CD8-positive, alpha-beta memory T cell (primary cell): ENCODE measurements around the gene ASTL. TPM values are rescaled to one million over a fixed set of nuclear protein-coding genes. Genes with fewer than 3 reads are reported as not detected.

Experiments used
- CTCF ChIA-PET: fragments of 350-600 bp; sonication (Branson Sonifier 250); formaldehyde crosslinking; loops from one replicate; lab custom pipeline; 2021; ENCODE audit warnings: antibody characterized with exemption; lab: Charles Lee
- POLR2A ChIA-PET: fragments of 350-600 bp; sonication (Branson Sonifier 250); formaldehyde crosslinking; loops from one replicate; lab custom pipeline; 2021; ENCODE audit warnings: antibody characterized with exemption; lab: Charles Lee
- DNase-seq, 5 donors: peaks; one replicate each; pipeline versions ENCODE4 v3.0.0 to v3.0.0-alpha.2; 2020 to 2022; ENCODE audit warnings: mixed read lengths in 1 of 5
- H3K27ac ChIP-seq: one replicate; pipeline ENCODE4 v1.7.0; 2013; ENCODE audit warnings: low read depth, mild to moderate bottlenecking, low read length, moderate library complexity
- H3K27me3 ChIP-seq: 2 replicates; pipeline ENCODE4 v1.7.0; 2013; ENCODE audit warnings: low read length, mild to moderate bottlenecking; ENCODE audit not compliant: insufficient read depth, poor library complexity, severe bottlenecking
- H3K36me3 ChIP-seq: 2 replicates; pipeline ENCODE4 v1.7.0; 2013; ENCODE audit warnings: mild to moderate bottlenecking, low read length, moderate library complexity; ENCODE audit not compliant: insufficient read depth
- H3K4me1 ChIP-seq: 2 replicates; pipeline ENCODE4 v1.7.0; 2013; ENCODE audit warnings: mild to moderate bottlenecking, low read length, moderate library complexity; ENCODE audit not compliant: insufficient read depth
- H3K4me3 ChIP-seq: 2 replicates; pipeline ENCODE4 v1.7.0; 2013; ENCODE audit warnings: mild to moderate bottlenecking, low read length
- H3K9me3 ChIP-seq: 2 replicates; pipeline ENCODE4 v1.7.0; 2013; ENCODE audit warnings: mild to moderate bottlenecking, low read length
- H3K27ac Mint-ChIP-seq, 8 donors: one replicate each; pipeline ENCODE4 v1.8.0; 2020 to 2021; ENCODE audit warnings: mixed read lengths in 8 of 8, mild to moderate bottlenecking in 6 of 8, inconsistent platforms in 3 of 8, moderate library complexity in 3 of 8
- H3K27me3 Mint-ChIP-seq, 2 donors: one replicate each; pipeline ENCODE4 v1.8.0; 2020 to 2021; ENCODE audit warnings: mixed read lengths in 2 of 2, mild to moderate bottlenecking in 1 of 2, moderate library complexity in 1 of 2
- H3K36me3 Mint-ChIP-seq, 3 donors: one replicate each; pipeline ENCODE4 v1.8.0; 2020 to 2021; ENCODE audit warnings: mixed read lengths in 3 of 3, inconsistent platforms in 1 of 3, mild to moderate bottlenecking in 1 of 3
- H3K4me1 Mint-ChIP-seq, 3 donors: one replicate each; pipeline ENCODE4 v1.8.0; 2020 to 2021; ENCODE audit warnings: mixed read lengths in 3 of 3, inconsistent platforms in 1 of 3, mild to moderate bottlenecking in 1 of 3
- H3K4me3 Mint-ChIP-seq, 7 donors: one replicate each; pipeline ENCODE4 v1.8.0; 2020 to 2021; ENCODE audit warnings: mixed read lengths in 7 of 7, mild to moderate bottlenecking in 6 of 7, moderate library complexity in 4 of 7, inconsistent platforms in 2 of 7
- H3K9me3 Mint-ChIP-seq, 5 donors: one replicate each; pipeline ENCODE4 v1.8.0; 2020 to 2022; ENCODE audit warnings: mixed read lengths in 5 of 5, mild to moderate bottlenecking in 3 of 5, moderate library complexity in 2 of 5, inconsistent platforms in 1 of 5
- polyA plus RNA-seq: library from polyadenylated mRNA; unstranded; fragments of 300-500 nt; fragmentation: Illumina TruSeq; gene quantifications from one replicate; pipeline ENCODE4 v1.2.3, GENCODE V29; 2021
- total RNA-seq, 2 experiments: library from RNA; stranded (reverse); gene quantifications; one replicate each; pipeline ENCODE4 v1.2.3, GENCODE V29; 2021

Gene ASTL
- total and polyA plus RNA-seq, 3 experiments from 2014 or later, result 0.49 to 18.0 (median 16.2) TPM

DNA sequence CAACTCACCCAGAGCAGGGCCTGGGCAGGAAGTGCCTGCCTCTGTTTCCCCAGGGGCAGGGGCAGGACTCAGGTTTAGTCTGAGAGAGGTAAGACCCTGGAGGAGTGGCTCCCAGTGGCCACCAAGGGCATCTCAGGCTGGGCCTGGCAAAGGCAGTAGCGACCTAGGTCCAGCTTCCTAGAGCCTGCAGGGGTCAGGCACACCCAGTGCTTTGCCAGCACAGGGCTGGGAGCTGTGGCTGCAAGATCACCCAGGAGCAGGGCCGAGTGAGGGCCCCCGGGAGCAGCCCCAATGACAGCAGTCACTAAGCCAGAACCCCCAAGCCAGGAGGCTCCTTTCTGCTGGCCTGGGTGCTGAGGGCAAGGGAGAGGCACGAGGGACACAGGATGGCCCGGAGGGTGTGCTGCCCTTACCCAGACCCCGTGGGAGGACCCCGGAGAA, 15.7 kb upstream of the ASTL start:
- Mint-ChIP-seq H3K4me3 (no peak overlapping the region), H3K4me1 (peaks cover 45 to 87% (median 51%) of the 10 kb centered on the region in 3 donors)

DNA sequence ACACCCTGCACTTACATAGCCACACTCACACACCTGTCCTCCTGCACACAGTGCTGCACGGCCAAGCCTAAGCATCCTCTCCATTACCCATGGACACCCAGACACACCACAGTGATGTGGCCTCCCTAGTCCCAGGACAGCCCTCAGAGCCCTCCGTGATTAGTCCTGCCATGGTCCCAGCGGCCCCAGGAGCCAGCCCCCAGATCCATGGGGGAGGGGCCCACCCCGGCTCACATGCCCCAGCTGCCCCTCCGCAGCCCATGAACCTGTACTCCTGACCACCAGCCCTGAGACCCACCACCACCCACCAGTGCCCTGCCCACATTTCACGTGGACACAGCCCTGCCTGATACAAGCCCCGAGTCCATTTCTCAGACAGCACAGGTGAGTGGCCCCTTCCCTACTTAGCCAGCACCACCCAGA, 15.0 kb upstream of the ASTL start:
- Mint-ChIP-seq H3K36me3 (no peaks in the 10 kb centered on the region), H3K27ac (peak overlapping the region in 6 of 8 donors; percentile 54 to 86 (median 79)), H3K4me3 (peak overlapping the region in 1 of 7 donors; percentile 13), H3K9me3 (no peaks in the 10 kb centered on the region), H3K4me1 (peaks cover 46 to 87% (median 51%) of the 10 kb centered on the region in 3 donors), H3K27me3 (no peaks in the 10 kb centered on the region)
- Histone ChIP-seq H3K4me1 (peaks cover 49% of the 10 kb centered on the region), H3K9me3 (no peaks in the 10 kb centered on the region), H3K27me3 (no peaks in the 10 kb centered on the region), H3K4me3 (no peak overlapping the region), H3K36me3 (no peaks in the 10 kb centered on the region), H3K27ac (no peak overlapping the region)
- ChIA-PET CTCF (interaction anchor here (2.1 to 4.7 kb wide), 2 partner anchors 14 to 21 kb away, joined by 5 to 26 read pairs; no protein-coding TSS in a partner anchor), POLR2A (interaction anchor here (0.6 to 1.4 kb wide), 2 partner anchors 21 to 991 kb away, joined by 3 to 4 read pairs; no protein-coding TSS in a partner anchor)
- DNase-seq, result no peak

More for the DNA sequence above, 15.7 kb upstream of the ASTL start:
- Mint-ChIP-seq H3K27me3 (no peaks in the 10 kb centered on the region), H3K27ac (peak overlapping the region in 5 of 8 donors; percentile 47 to 86 (median 74)), H3K9me3 (no peaks in the 10 kb centered on the region), H3K36me3 (no peaks in the 10 kb centered on the region)
- Histone ChIP-seq H3K36me3 (no peaks in the 10 kb centered on the region), H3K4me1 (peaks cover 51% of the 10 kb centered on the region), H3K27me3 (no peaks in the 10 kb centered on the region), H3K9me3 (no peaks in the 10 kb centered on the region), H3K4me3 (no peak overlapping the region), H3K27ac (no peak overlapping the region)
- CTCF ChIA-PET, result interaction anchor here (2.1 to 4.7 kb wide), 2 partner anchors 15 to 21 kb away, joined by 5 to 26 read pairs; no protein-coding TSS in a partner anchor
- POLR2A ChIA-PET, result interaction anchor here (1.4 kb wide), 1 partner anchor 20 kb away, joined by 4 read pairs; no protein-coding TSS in a partner anchor
- peak in 1 of 5 donors; percentile 43 for DNase-seq

DNA sequence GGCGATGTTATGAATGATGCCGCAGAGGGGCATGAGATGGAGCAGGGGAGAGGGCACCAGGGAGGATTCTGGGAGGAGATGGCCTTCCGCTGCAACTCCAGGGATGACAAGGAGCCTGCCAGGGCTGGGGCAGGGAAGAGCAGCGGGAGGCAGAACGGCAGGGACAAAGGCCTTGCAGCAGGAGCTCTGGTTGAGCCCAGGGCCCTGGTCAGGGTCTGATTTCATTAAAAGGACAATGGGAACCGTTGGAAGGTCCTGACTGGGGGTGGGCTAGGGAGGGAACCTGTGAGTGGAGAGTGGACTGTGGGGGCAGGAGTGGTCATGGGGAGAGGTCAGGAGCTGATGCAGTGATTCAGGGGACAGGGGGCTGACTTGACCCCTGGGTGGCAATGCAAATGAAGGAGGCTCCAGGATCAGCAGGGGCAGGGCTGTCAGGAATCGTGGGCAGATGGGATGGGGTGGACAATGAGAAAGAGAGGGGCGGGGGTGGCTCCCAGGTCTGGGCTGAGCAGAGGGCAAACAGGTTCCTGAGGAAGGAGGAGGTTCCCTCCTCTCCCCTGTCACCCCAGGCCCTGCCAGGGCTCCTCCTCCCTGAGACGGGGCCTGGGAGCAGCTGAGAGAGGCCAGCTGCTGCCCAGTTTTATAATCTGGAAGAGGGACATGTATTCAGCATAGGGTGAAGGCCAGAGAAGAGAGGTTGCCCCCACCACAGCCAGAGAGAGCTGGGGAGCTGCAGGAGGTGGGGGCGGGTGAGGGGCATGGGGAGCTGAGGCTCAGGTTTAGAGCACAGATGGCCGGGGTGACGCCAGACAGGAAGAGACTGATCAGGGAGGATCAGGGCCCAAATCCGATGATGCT, 14.2 kb upstream of the ASTL start:
- DNase-seq, result no peak
- Mint-ChIP-seq H3K4me1 (peaks cover 46 to 87% (median 51%) of the 10 kb centered on the region in 3 donors), H3K36me3 (no peaks in the 10 kb centered on the region), H3K4me3 (no peak overlapping the region), H3K27me3 (no peaks in the 10 kb centered on the region), H3K9me3 (no peaks in the 10 kb centered on the region), H3K27ac (peak overlapping the region in 7 of 8 donors; percentile 29 to 100 (median 81))
- no peaks in the 10 kb centered on the region for H3K36me3 ChIP-seq
- ChIA-PET POLR2A (interaction anchor here (0.6 to 1.4 kb wide), 2 partner anchors 22 to 991 kb away, joined by 3 to 4 read pairs; no protein-coding TSS in a partner anchor), CTCF (interaction anchor here (1.9 to 4.7 kb wide), 3 partner anchors 13 to 22 kb away, joined by 4 to 26 read pairs (median 5); no protein-coding TSS in a partner anchor)
- H3K4me3 ChIP-seq, result no peak overlapping the region
- no peaks in the 10 kb centered on the region for H3K9me3 ChIP-seq
- no peaks in the 10 kb centered on the region for H3K27me3 ChIP-seq
- peaks cover 49% of the 10 kb centered on the region for H3K4me1 ChIP-seq
- H3K27ac ChIP-seq, result no peak overlapping the region

DNA sequence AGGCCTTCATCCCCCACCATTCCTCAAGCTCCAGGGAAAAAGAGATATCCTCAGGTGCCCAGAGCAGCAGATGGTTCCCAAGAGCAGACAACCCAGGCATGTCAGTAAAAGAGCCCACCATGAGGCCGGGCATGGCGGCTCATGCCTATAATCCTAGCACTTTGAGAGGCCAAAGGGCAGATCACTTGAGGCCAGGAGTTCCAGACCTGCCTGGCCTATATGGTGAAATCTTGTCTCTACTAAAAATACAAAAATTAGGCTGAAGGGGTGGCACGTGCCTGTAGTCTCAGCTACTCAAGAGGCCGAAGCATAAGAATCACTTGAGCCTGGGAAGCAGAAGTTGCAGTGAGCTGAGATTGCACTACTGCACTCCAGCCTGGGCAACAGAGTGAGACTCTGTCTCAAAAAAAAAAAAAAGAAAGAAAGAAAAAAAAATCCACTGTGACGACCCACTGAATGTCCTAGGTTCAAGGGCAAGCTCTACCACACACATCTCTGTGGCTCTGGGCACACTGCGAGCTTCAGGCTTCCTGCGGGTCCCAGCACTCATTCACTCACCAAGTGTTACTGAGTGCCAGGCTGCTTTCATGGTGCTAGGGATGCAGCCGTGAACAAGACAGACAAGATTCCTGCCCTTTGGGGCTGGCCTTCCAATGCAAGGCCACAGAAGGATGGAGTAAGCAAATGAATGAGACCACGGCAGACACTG, 13.4 kb upstream of the ASTL start:
- no peaks in the 10 kb centered on the region for H3K9me3 ChIP-seq
- peaks cover 49% of the 10 kb centered on the region for H3K4me1 ChIP-seq
- H3K27me3 ChIP-seq, result no peaks in the 10 kb centered on the region
- Mint-ChIP-seq H3K9me3 (no peaks in the 10 kb centered on the region), H3K4me3 (peak overlapping the region in 2 of 7 donors; percentile 15 to 62), H3K36me3 (no peaks in the 10 kb centered on the region), H3K4me1 (peaks cover 46 to 87% (median 51%) of the 10 kb centered on the region in 3 donors), H3K27me3 (no peaks in the 10 kb centered on the region), H3K27ac (peak overlapping the region; percentile 2 to 100 (median 90))
- no peak overlapping the region for H3K4me3 ChIP-seq
- H3K36me3 ChIP-seq, result no peaks in the 10 kb centered on the region
- CTCF ChIA-PET, result interaction anchor here (0.7 to 4.7 kb wide), 5 partner anchors 9 to 23 kb away, joined by 3 to 26 read pairs (median 4); no protein-coding TSS in a partner anchor
- POLR2A ChIA-PET, result interaction anchor here (1.2 kb wide), 1 partner anchor 12 kb away, joined by 3 read pairs; no protein-coding TSS in a partner anchor
- DNase-seq, result peak in 1 of 5 donors; percentile 12
- H3K27ac ChIP-seq, result no peak overlapping the region

DNA sequence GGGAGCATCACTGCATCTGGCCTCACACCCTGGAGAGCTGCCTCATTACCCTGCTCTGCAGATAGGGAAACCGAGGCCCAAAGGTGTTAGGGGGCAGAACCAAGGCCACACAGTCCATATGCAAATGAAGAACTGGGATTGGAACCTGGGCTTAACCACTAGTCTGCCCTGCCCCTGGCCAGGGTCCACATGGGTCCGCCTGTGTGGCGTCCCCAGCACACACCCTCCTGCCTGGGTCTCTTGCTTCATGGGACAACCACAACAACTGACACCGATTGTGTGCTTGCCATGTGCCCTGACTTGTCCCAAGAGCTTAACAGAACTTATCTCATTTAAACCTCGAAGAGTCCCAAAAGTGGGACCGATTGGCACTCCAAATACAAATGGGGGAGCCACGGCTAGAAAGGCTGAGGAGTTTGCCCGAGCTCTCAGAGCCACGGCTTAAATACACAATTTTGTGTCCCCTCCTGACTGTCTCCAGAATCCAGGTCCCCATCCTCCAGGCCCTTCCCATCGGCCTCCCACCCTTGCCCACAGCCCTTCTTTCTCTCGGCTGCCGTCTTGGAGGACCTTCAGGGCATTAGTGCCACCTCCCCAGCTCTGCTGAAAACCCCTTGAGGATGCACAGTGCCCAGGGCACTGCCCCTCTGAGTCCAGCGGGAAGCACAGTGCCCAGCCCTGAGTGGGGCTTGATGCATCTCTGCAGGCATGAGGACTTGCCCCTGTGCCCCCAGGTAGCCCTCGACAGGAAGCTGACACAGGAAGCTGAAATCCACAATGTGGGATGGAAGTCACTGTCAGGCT, 12.7 kb upstream of the ASTL start:
- Histone ChIP-seq H3K4me3 (no peak overlapping the region), H3K27ac (no peak overlapping the region), H3K27me3 (no peaks in the 10 kb centered on the region), H3K4me1 (peaks cover 49% of the 10 kb centered on the region), H3K36me3 (no peaks in the 10 kb centered on the region), H3K9me3 (no peaks in the 10 kb centered on the region)
- peaks cover 43 to 87% (median 51%) of the 10 kb centered on the region in 3 donors for H3K4me1 Mint-ChIP-seq
- DNase-seq, result peak in 1 of 5 donors; percentile 46
- ChIA-PET POLR2A (interaction anchor here (1.2 kb wide), 1 partner anchor 13 kb away, joined by 3 read pairs; no protein-coding TSS in a partner anchor), CTCF (interaction anchor here (0.7 to 4.7 kb wide), 6 partner anchors 8 to 158 kb away, joined by 3 to 26 read pairs (median 4); no protein-coding TSS in a partner anchor)
- H3K9me3 Mint-ChIP-seq, result peaks cover 0 to 1% (median 0%) of the 10 kb centered on the region in 5 donors
- peaks cover 0 to 3% of the 10 kb centered on the region in 2 donors for H3K27me3 Mint-ChIP-seq
- peak overlapping the region; percentile 34 to 100 (median 98) for H3K27ac Mint-ChIP-seq
- H3K36me3 Mint-ChIP-seq, result no peaks in the 10 kb centered on the region
- peak overlapping the region in 1 of 7 donors; percentile 62 for H3K4me3 Mint-ChIP-seq

DNA sequence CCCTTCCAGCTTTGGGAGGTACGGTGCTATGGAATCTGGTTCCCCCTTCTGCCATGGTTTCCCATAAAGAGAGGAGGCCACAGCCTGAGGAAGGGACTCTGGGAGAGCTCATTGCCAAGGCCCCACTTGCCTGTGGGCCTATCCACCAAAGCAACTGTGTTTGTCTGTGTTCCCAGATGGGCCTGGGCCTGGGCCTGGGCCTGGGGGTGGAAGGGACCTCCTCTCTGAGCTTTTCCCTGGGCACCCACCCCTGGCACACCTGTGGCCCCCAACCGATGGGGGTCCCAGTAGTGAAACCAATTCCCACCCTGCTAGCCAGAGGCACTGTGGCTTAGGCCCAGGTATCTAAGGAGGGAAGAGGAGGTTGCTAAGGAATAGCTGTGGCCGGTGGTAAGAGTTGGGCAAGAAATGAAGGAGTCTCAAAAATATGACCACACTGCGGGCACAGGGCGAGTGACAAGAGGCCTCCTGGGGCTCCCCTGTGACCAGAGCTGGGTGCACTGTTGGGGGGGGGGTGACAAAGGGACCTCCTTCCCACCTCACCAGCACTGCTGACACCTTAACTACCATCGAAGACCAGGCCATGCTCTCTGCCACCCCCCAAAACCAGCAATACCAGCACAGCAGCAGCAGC, 11.8 kb upstream of the ASTL start:
- Histone ChIP-seq H3K27ac (no peak overlapping the region), H3K27me3 (no peaks in the 10 kb centered on the region), H3K36me3 (no peaks in the 10 kb centered on the region), H3K9me3 (no peaks in the 10 kb centered on the region), H3K4me3 (no peak overlapping the region), H3K4me1 (peaks cover 51% of the 10 kb centered on the region)
- CTCF ChIA-PET, result interaction anchor here (1.0 to 4.7 kb wide), 4 partner anchors 8 to 157 kb away, joined by 3 to 26 read pairs (median 3); no protein-coding TSS in a partner anchor
- POLR2A ChIA-PET, result interaction anchor here (1.0 to 2.2 kb wide), 2 partner anchors 12 to 13 kb away, joined by 3 to 8 read pairs; partner anchors contain the start of gene ASTL
- Mint-ChIP-seq H3K9me3 (peaks cover 0 to 1% (median 0%) of the 10 kb centered on the region in 5 donors), H3K27me3 (peaks cover 0 to 7% of the 10 kb centered on the region in 2 donors), H3K36me3 (no peaks in the 10 kb centered on the region), H3K4me3 (no peak overlapping the region), H3K4me1 (peaks cover 44 to 83% (median 55%) of the 10 kb centered on the region in 3 donors), H3K27ac (peak overlapping the region in 7 of 8 donors; percentile 64 to 100 (median 99))
- DNase-seq, result peak in 1 of 5 donors; percentile 39
